GM23338 (cell line): Measurements from ENCODE around the gene AIMP1. TPM values are rescaled to one million over a fixed set of nuclear protein-coding genes. Genes with fewer than 3 reads are reported as not detected.

Experiments
- ATAC-seq: fragments of 200-7000 bp; cut with Tn5 transposase; 3 replicates; pipeline ENCODE4 v1.9.1; 2020
- DNase-seq: peaks from one replicate; pipeline ENCODE4 v3.0.0-alpha.2; 2015; ENCODE audit warnings: low spot score
- H2AFZ ChIP-seq: fragments of 200-600 bp; sonication (generic); 2 replicates; pipeline ENCODE4 v1.8.0; 2016; ENCODE audit warnings: antibody characterized with exemption, mild to moderate bottlenecking, moderate library complexity
- H3F3A ChIP-seq: fragments of 200-600 bp; sonication (generic); replicated peaks from 2 replicates; pipeline ENCODE4 v1.8.0; 2017; ENCODE audit warnings: antibody characterized with exemption, mixed run types, low read depth
- H3K27ac ChIP-seq: fragments of 200-600 bp; sonication (generic); 2 replicates; pipeline ENCODE4 v1.6.1; 2016; ENCODE audit warnings: low read depth
- H3K27me3 ChIP-seq: fragments of 200-600 bp; sonication (generic); 2 replicates; pipeline ENCODE4 v1.8.0; 2016; ENCODE audit warnings: mild to moderate bottlenecking, mixed run types, moderate library complexity; ENCODE audit not compliant: insufficient read depth
- H3K36me3 ChIP-seq: fragments of 200-600 bp; sonication (generic); 2 replicates; pipeline ENCODE4 v1.8.0; 2016; ENCODE audit warnings: mild to moderate bottlenecking; ENCODE audit not compliant: insufficient read depth
- H3K4me1 ChIP-seq: fragments of 200-600 bp; sonication (generic); 2 replicates; pipeline ENCODE4 v1.8.0; 2016; ENCODE audit warnings: mild to moderate bottlenecking, moderate library complexity; ENCODE audit not compliant: insufficient read depth
- H3K4me2 ChIP-seq: fragments of 200-600 bp; sonication (generic); 2 replicates; pipeline ENCODE4 v1.7.1; 2017; ENCODE audit warnings: mixed run types
- H3K4me3 ChIP-seq: fragments of 200-600 bp; sonication (generic); 2 replicates; pipeline ENCODE4 v1.6.1; 2016; ENCODE audit warnings: mixed run types
- H3K79me2 ChIP-seq: fragments of 200-600 bp; sonication (generic); replicated peaks from 2 replicates; pipeline ENCODE4 v1.8.0; 2017; ENCODE audit warnings: mild to moderate bottlenecking; ENCODE audit not compliant: insufficient read depth
- H3K9me2 ChIP-seq: fragments of 200-600 bp; sonication (generic); 2 replicates; pipeline ENCODE4 v1.8.0; 2017; ENCODE audit not compliant: insufficient read depth
- H4K20me1 ChIP-seq: fragments of 200-600 bp; sonication (generic); replicated peaks from 2 replicates; pipeline ENCODE4 v1.8.0; 2017; ENCODE audit warnings: mild to moderate bottlenecking; ENCODE audit not compliant: insufficient read depth
- H3K27ac Mint-ChIP-seq: 2 replicates; pipeline ENCODE4 v1.8.0; 2020; ENCODE audit warnings: inconsistent platforms, mild to moderate bottlenecking, moderate library complexity, mixed read lengths
- H3K27me3 Mint-ChIP-seq: 3 replicates; pipeline ENCODE4 v1.8.0; 2022; ENCODE audit warnings: low read depth, mild to moderate bottlenecking, moderate library complexity, mixed read lengths, inconsistent platforms; ENCODE audit not compliant: insufficient read depth, poor library complexity
- H3K36me3 Mint-ChIP-seq: 3 replicates; pipeline ENCODE4 v1.8.0; 2021; ENCODE audit warnings: low read depth, mild to moderate bottlenecking, inconsistent platforms, moderate library complexity, mixed read lengths
- H3K4me1 Mint-ChIP-seq: 3 replicates; pipeline ENCODE4 v1.8.0; 2020; ENCODE audit warnings: mild to moderate bottlenecking, inconsistent platforms, mixed read lengths
- H3K4me3 Mint-ChIP-seq: 3 replicates; pipeline ENCODE4 v1.8.0; 2021; ENCODE audit warnings: moderate library complexity, mild to moderate bottlenecking, inconsistent platforms, mixed read lengths
- H3K9me3 Mint-ChIP-seq: 3 replicates; pipeline ENCODE4 v1.8.0; 2020; ENCODE audit warnings: moderate library complexity, mild to moderate bottlenecking, inconsistent platforms, mixed read lengths
- CREB1 ChIP-seq: fragments of 250-450 bp; sonication (Bioruptor Pico); IDR thresholded peaks from 2 replicates; pipeline ENCODE4 v1.5.0; 2020; ENCODE audit warnings: low read depth, mild to moderate bottlenecking, moderate library complexity
- EZH2 ChIP-seq: fragments of 200-600 bp; sonication (generic); IDR thresholded peaks from one replicate; pipeline ENCODE4 v1.8.0; 2017; ENCODE audit warnings: antibody characterized with exemption, mild to moderate bottlenecking, low read depth; ENCODE audit not compliant: unreplicated experiment
- EZH2phosphoT487 ChIP-seq: fragments of 200-600 bp; sonication (generic); IDR thresholded peaks from one replicate; pipeline ENCODE4 v1.8.1; 2018; ENCODE audit warnings: antibody characterized with exemption; ENCODE audit not compliant: unreplicated experiment
- JUNB ChIP-seq: IDR thresholded peaks from one replicate; pipeline ENCODE4 v1.6.1; 2016; ENCODE audit warnings: antibody characterized with exemption; ENCODE audit not compliant: unreplicated experiment
- NANOG ChIP-seq: IDR thresholded peaks from 2 replicates; pipeline ENCODE4 v1.6.1; 2016; ENCODE audit warnings: antibody characterized with exemption, borderline replicate concordance
- POLR2AphosphoS5 ChIP-seq: IDR thresholded peaks from 2 replicates; pipeline ENCODE4 v1.6.1; 2016; ENCODE audit warnings: antibody characterized with exemption, low read depth
- STAT1 ChIP-seq: IDR thresholded peaks from one replicate; pipeline ENCODE4 v1.6.1; 2016; ENCODE audit warnings: antibody characterized with exemption; ENCODE audit not compliant: unreplicated experiment
- ZNF114 ChIP-seq: fragments of 250-450 bp; sonication (Bioruptor Pico); IDR thresholded peaks from 2 replicates; pipeline ENCODE4 v1.5.0; 2020; ENCODE audit warnings: mild to moderate bottlenecking, moderate library complexity
- ZNF331 ChIP-seq: fragments of 250-450 bp; sonication (Bioruptor Pico); IDR thresholded peaks from 2 replicates; pipeline ENCODE4 v1.5.0; 2020; ENCODE audit warnings: low read depth, mild to moderate bottlenecking, moderate library complexity
- polyA plus RNA-seq: library from polyadenylated mRNA; unstranded; fragments of >200 nt; fragmentation: Nextera tagmentation; extraction: Ambion mirVana; gene quantifications from 2 replicates; pipeline ENCODE4 v1.2.1, GENCODE V29; 2016
- total RNA-seq: library from RNA; depleted of rRNA; stranded (reverse); fragments of >200 nt; shearing (Covaris generic); gene quantifications from 2 replicates; pipeline ENCODE4 v1.2.3, GENCODE V29; 2014
- TF ChIP-seq, protein P1 (sequence below): fragments of 250-450 bp; sonication (Bioruptor Pico); IDR thresholded peaks from 2 replicates; pipeline ENCODE4 v1.5.0; 2020; ENCODE audit warnings: mild to moderate bottlenecking, moderate library complexity
- TF ChIP-seq, protein P2 (sequence below): IDR thresholded peaks from 2 replicates; pipeline ENCODE4 v1.6.1; 2016; ENCODE audit warnings: antibody characterized with exemption
- TF ChIP-seq, protein P3 (sequence below): IDR thresholded peaks from one replicate; pipeline ENCODE4 v1.6.1; 2018; ENCODE audit warnings: antibody characterized with exemption; ENCODE audit not compliant: unreplicated experiment
- TF ChIP-seq, protein P4 (sequence below), 2 experiments: fragments of 200-600 bp in 1 of 2; sonication (generic) in 1 of 2; conservative IDR thresholded peaks; 2 replicates each; pipeline versions ENCODE4 v1.5.1 to v1.6.1; 2016 to 2017; ENCODE audit warnings: antibody characterized with exemption in 2 of 2, low read depth in 2 of 2, mild to moderate bottlenecking in 2 of 2, moderate library complexity in 1 of 2

Gene AIMP1
- total and polyA plus RNA-seq, 2 experiments from 2014 or later = 34.5 to 200 TPM

- H3K36me3 Mint-ChIP-seq = no peaks in the 10 kb centered on the region; the same call in 1 of the 3 replicates
- no peak overlapping the region for H3K4me3 ChIP-seq
- H3K79me2 ChIP-seq = no peaks in the 10 kb centered on the region; the same call in 1 of the 2 replicates
- no peak for ATAC-seq
- H3K4me2 ChIP-seq = 0 out of 2 replicates have a peak overlapping the region, but pooled peaks have one; percentile 51
- DNase-seq = no peak
- no peaks in the 10 kb centered on the region; the same call in 1 of the 2 replicates for H3K9me2 ChIP-seq
- H3K9me3 Mint-ChIP-seq = no peaks in the 10 kb centered on the region
- TF ChIP-seq EZH2phosphoT487 = no peak
- no peak for TF ChIP-seq STAT1
- TF ChIP-seq CREB1 (CRISPR knock-in tag) = no peak
- TF ChIP-seq NANOG = no peak
- TF ChIP-seq, protein P1, sequence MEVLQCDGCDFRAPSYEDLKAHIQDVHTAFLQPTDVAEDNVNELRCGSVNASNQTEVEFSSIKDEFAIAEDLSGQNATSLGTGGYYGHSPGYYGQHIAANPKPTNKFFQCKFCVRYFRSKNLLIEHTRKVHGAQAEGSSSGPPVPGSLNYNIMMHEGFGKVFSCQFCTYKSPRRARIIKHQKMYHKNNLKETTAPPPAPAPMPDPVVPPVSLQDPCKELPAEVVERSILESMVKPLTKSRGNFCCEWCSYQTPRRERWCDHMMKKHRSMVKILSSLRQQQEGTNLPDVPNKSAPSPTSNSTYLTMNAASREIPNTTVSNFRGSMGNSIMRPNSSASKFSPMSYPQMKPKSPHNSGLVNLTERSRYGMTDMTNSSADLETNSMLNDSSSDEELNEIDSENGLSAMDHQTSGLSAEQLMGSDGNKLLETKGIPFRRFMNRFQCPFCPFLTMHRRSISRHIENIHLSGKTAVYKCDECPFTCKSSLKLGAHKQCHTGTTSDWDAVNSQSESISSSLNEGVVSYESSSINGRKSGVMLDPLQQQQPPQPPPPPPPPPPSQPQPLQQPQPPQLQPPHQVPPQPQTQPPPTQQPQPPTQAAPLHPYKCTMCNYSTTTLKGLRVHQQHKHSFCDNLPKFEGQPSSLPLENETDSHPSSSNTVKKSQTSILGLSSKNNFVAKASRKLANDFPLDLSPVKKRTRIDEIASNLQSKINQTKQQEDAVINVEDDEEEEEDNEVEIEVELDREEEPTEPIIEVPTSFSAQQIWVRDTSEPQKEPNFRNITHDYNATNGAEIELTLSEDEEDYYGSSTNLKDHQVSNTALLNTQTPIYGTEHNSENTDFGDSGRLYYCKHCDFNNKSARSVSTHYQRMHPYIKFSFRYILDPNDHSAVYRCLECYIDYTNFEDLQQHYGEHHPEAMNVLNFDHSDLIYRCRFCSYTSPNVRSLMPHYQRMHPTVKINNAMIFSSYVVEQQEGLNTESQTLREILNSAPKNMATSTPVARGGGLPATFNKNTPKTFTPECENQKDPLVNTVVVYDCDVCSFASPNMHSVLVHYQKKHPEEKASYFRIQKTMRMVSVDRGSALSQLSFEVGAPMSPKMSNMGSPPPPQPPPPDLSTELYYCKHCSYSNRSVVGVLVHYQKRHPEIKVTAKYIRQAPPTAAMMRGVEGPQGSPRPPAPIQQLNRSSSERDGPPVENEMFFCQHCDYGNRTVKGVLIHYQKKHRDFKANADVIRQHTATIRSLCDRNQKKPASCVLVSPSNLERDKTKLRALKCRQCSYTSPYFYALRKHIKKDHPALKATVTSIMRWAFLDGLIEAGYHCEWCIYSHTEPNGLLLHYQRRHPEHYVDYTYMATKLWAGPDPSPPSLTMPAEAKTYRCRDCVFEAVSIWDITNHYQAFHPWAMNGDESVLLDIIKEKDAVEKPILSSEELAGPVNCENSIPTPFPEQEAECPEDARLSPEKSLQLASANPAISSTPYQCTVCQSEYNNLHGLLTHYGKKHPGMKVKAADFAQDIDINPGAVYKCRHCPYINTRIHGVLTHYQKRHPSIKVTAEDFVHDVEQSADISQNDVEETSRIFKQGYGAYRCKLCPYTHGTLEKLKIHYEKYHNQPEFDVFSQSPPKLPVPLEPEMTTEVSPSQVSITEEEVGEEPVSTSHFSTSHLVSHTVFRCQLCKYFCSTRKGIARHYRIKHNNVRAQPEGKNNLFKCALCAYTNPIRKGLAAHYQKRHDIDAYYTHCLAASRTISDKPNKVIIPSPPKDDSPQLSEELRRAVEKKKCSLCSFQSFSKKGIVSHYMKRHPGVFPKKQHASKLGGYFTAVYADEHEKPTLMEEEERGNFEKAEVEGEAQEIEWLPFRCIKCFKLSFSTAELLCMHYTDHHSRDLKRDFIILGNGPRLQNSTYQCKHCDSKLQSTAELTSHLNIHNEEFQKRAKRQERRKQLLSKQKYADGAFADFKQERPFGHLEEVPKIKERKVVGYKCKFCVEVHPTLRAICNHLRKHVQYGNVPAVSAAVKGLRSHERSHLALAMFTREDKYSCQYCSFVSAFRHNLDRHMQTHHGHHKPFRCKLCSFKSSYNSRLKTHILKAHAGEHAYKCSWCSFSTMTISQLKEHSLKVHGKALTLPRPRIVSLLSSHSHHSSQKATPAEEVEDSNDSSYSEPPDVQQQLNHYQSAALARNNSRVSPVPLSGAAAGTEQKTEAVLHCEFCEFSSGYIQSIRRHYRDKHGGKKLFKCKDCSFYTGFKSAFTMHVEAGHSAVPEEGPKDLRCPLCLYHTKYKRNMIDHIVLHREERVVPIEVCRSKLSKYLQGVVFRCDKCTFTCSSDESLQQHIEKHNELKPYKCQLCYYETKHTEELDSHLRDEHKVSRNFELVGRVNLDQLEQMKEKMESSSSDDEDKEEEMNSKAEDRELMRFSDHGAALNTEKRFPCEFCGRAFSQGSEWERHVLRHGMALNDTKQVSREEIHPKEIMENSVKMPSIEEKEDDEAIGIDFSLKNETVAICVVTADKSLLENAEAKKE (CRISPR knock-in tag) = no peak
- no peak for TF ChIP-seq JUNB
- TF ChIP-seq, protein P2, sequence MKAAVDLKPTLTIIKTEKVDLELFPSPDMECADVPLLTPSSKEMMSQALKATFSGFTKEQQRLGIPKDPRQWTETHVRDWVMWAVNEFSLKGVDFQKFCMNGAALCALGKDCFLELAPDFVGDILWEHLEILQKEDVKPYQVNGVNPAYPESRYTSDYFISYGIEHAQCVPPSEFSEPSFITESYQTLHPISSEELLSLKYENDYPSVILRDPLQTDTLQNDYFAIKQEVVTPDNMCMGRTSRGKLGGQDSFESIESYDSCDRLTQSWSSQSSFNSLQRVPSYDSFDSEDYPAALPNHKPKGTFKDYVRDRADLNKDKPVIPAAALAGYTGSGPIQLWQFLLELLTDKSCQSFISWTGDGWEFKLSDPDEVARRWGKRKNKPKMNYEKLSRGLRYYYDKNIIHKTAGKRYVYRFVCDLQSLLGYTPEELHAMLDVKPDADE = no peak
- TF ChIP-seq, protein P3, sequence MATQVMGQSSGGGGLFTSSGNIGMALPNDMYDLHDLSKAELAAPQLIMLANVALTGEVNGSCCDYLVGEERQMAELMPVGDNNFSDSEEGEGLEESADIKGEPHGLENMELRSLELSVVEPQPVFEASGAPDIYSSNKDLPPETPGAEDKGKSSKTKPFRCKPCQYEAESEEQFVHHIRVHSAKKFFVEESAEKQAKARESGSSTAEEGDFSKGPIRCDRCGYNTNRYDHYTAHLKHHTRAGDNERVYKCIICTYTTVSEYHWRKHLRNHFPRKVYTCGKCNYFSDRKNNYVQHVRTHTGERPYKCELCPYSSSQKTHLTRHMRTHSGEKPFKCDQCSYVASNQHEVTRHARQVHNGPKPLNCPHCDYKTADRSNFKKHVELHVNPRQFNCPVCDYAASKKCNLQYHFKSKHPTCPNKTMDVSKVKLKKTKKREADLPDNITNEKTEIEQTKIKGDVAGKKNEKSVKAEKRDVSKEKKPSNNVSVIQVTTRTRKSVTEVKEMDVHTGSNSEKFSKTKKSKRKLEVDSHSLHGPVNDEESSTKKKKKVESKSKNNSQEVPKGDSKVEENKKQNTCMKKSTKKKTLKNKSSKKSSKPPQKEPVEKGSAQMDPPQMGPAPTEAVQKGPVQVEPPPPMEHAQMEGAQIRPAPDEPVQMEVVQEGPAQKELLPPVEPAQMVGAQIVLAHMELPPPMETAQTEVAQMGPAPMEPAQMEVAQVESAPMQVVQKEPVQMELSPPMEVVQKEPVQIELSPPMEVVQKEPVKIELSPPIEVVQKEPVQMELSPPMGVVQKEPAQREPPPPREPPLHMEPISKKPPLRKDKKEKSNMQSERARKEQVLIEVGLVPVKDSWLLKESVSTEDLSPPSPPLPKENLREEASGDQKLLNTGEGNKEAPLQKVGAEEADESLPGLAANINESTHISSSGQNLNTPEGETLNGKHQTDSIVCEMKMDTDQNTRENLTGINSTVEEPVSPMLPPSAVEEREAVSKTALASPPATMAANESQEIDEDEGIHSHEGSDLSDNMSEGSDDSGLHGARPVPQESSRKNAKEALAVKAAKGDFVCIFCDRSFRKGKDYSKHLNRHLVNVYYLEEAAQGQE = no peak
- TF ChIP-seq, protein P4, sequence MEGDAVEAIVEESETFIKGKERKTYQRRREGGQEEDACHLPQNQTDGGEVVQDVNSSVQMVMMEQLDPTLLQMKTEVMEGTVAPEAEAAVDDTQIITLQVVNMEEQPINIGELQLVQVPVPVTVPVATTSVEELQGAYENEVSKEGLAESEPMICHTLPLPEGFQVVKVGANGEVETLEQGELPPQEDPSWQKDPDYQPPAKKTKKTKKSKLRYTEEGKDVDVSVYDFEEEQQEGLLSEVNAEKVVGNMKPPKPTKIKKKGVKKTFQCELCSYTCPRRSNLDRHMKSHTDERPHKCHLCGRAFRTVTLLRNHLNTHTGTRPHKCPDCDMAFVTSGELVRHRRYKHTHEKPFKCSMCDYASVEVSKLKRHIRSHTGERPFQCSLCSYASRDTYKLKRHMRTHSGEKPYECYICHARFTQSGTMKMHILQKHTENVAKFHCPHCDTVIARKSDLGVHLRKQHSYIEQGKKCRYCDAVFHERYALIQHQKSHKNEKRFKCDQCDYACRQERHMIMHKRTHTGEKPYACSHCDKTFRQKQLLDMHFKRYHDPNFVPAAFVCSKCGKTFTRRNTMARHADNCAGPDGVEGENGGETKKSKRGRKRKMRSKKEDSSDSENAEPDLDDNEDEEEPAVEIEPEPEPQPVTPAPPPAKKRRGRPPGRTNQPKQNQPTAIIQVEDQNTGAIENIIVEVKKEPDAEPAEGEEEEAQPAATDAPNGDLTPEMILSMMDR (conservative IDR thresholded peaks at IDR 0.05; ENCODE audit: low read depth in 2 of 2) = no peak
- no peak for TF ChIP-seq POLR2AphosphoS5
- no peak for TF ChIP-seq EZH2
- no peak for TF ChIP-seq ZNF331 (CRISPR knock-in tag)
- no peak for TF ChIP-seq ZNF114 (CRISPR knock-in tag)
- peaks cover 5% of the 10 kb centered on the region; the same call in 2 of the 3 replicates for H3K4me1 Mint-ChIP-seq
- H3K27ac Mint-ChIP-seq = no peak overlapping the region; the same call in 1 of the 2 replicates
- no peaks in the 10 kb centered on the region for H4K20me1 ChIP-seq
- no peak overlapping the region for H2AFZ ChIP-seq
- H3K4me3 Mint-ChIP-seq = no peak overlapping the region
- peaks cover 1% of the 10 kb centered on the region for H3K27me3 Mint-ChIP-seq
- no peaks in the 10 kb centered on the region for H3F3A ChIP-seq
- H3K27me3 ChIP-seq = no peaks in the 10 kb centered on the region
- H3K4me1 ChIP-seq = peaks cover 29% of the 10 kb centered on the region
- H3K36me3 ChIP-seq = no peaks in the 10 kb centered on the region
- peak overlapping the region; percentile 57; the same call in 1 of the 2 replicates for H3K27ac ChIP-seq
These were observed 28.9 kb upstream of the AIMP1 start for GRCh38 chr4:106287353-106287969.
